ENCODE data around the gene BEND7.
"Not testable (repeated sequence)": the region's sequence is repeated elsewhere in the genome, so short reads cannot be mapped to it uniquely, and the experiment has no call there.

Gene BEND7

GRCh38 chr10:13473986-13474385, 54.8 kb downstream of the BEND7 start:
- no peak for DNase-seq

- DNase-seq = no peak
Measured at GRCh38 chr10:13472359-13472758, 56.5 kb downstream of the BEND7 start.

DNA sequence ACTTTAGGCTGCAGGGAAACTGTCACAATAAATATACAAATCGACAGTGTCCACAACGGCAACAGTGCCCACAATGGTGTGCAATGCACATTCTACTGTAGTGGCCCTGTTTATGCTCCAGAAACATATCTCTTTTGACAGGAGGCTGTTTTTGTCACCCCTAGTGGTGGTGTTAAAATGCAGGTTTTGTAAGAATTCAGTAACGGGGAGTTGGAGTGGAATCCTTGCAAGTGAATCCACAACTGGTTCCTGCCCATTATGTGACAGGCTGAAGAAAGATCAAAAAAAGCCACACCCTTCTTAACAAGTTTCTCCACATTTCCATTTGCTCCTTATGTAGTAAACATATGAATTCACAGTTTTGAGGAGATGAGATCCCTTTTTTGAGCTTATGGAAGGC, 58.5 kb downstream of the BEND7 start:
- DNase-seq = no peak

GRCh38 chr10:13462551-13462950, 66.3 kb downstream of the BEND7 start:
- DNase-seq = no peak

DNA sequence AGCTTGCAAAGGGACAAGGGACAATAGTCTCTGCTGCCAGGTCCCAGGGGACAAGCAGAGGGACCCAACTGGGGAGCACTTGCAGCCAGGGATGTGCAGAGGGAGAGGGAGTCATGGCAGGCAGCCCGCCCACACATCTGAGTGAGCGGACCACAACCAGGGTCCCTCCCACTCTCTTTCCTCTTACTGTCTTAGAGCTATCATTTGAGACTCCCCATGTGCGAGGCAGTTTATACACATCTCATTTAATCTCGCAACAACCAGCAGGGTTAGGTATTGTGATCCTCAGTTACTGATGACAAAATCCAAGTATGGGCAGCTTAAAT, 70.2 kb downstream of the BEND7 start:
- no peak for DNase-seq

DNA sequence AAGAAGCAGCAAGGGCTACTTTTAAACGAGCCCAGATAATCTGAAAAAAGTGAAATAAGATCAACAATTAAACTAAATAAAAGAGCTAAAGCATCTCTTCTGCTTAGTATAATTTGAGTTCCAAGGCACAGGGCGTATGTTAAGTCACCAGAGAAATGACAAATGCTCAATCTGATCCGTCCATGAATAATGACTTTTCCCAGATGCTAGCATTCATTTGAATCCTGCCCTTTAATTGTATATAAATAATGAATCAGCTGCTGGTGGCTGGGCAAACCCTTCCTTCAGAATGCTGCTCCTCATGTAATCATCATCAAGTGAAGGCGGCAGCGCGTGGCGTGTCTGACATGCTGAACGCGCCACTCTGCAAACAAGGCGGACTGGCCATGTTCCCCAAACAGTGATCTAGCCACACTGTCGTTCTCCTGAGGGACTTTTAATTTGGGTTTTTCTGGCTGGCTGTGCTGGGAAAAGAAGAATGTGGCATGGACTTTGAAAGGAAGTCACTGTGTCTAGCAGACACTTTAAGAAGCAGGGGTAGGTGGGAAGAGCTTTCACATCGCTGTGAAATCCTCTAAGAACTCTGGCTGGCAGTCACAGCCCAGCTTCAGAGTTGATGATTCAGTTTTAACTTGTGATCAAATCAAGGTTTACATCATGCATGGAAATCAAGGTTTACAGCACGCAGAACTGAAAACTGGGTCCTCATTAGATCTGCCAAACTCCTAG, 70.7 kb downstream of the BEND7 start:
- DNase-seq = no peak

DNA sequence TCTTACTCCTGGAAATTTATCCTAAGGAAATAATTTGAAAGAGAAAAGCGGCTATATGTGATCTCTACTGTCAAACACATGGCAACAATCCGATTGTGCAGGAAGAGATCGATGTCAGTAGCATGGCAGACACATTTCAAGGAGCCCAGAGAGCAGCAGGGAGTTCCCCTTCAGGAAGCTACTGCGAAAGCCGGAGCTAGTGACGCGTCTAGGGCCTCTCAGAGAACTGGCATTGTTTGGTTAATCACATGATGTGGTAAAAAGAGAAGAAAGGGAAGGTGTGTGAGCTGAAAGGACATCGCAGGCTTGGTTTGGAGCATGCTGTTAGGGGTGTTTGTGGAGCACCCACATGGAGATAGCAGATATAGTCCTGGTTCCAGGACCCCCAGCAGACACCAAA, 74.9 kb downstream of the BEND7 start:
- DNase-seq = no peak

DNA sequence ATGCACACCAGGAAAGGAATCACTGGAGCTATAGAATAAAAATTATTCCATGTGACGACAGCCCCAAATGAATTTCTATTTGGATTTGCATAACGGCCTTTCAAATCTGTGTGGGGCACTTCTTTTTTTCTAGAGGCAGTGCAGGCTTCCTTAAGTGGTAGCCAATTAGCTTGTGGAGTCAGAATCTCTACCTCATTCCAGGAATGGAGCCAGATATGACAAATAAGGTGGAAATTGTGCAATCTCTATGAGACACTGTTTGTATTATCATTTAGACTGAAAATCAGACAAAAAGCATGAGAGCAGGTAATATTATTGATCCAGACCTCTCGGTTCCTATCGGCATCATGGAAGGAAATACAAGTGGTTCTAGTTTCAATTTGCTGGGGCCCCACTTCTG, 78.7 kb downstream of the BEND7 start:
- DNase-seq = no peak

GRCh38 chr10:13449296-13449695, 79.5 kb downstream of the BEND7 start:
- DNase-seq = no peak

DNA sequence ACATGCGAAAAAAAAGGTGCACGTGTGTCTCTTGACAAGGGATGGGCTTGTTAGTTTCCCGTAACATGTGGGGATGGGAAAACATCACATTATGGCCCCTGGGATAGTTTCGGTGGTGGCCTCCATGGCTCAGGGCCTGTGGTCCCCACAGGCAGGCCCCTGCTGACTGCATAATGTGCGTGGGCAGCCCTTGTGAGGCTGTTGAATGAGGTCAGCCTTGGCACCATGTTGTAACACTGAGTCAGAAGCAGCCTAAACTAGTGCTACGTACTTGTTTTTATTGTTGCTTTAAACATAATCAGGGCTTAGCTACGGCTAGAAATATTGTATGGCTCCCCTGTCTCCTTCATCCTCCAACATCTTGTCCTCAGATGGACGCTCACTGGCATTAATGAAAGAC, 80.6 kb downstream of the BEND7 start:
- DNase-seq = no peak

- no peak for DNase-seq
Measured at GRCh38 chr10:13445656-13446400, 83.0 kb downstream of the BEND7 start.

DNA sequence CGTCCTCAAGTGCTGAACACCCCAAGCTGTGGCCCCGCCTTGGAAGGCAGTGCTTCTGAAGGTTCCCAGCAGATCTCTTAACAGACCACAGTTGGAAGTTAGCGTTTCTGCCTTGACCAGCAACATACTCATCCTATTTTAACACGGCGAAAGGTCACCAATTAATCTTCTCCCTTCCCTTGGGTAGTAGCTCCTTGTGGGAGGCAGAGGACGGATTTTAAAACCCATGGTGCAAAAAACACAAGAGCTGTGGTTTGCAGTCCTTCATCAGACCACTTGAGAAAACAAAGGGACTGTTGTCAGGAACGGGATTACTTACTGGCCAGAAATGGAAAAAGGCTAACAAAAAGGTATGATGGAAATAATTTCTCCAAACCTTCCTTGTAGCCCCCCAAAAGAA, 87.3 kb downstream of the BEND7 start:
- no peak for DNase-seq

GRCh38 chr10:13440185-13441061, 88.4 kb downstream of the BEND7 start:
- no peak for DNase-seq

- DNase-seq = no peak
Measured at GRCh38 chr10:13439313-13440184, 89.3 kb downstream of the BEND7 start.

- DNase-seq = no peak
Measured at GRCh38 chr10:13437026-13437555, 91.7 kb downstream of the BEND7 start.

DNA sequence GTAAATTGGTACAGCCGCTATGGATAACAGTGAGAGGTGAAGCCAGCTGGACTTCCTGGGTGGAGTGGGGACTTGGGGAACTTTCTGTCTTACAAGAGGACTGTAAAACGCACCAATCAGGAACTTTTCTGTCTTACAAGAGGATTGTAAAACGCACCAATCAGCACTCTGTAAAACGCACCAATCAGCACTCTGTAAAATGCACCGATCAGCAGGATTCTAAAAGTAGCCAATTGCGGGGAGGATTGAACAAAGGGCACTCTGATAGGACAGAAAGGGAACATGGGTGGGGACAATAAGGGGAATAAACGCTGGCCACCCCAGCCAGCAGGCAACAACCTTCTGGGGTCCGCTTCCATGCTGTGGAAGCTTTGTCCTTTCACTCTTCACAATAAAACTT, 100.9 kb downstream of the BEND7 start:
- DNase-seq = not testable (repeated sequence)

DNA sequence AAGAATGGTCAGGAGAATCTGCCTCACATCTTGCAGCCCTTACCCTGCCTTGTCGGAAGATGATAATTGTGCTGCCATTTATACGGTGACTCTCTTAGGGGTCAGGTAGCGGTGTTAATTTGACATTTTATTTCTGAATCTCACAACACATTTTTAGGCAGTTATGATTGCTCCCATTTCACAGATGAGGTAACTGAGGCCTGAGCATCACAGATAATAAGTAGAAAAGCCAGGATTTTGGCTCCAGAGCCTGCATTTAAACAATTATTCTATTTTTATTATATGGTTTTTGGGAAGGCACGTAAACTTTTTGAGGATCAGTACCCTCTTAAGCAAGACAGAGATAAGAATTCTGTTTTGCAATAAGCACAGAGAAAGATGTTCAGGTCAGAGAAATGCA, 103.4 kb downstream of the BEND7 start:
- DNase-seq = no peak

DNA sequence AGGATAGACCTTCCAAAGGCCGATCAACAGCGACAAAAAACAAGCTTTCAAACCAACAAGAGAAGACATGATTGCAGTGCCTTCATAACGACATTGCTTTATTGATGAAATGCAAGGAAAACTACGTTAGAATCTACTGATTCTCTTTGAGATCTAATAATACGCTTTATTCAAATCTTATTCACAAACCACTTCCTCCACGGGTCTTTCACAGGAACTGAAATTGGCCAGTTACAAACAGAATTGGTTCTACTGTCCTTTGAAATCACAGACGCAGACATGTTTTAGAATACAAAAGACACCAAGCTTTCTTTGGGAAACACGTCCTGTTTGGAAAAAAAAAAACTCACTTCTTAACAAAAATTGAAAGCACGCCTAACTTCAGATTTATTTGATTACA, 106.0 kb downstream of the BEND7 start:
- no peak for DNase-seq

DNA sequence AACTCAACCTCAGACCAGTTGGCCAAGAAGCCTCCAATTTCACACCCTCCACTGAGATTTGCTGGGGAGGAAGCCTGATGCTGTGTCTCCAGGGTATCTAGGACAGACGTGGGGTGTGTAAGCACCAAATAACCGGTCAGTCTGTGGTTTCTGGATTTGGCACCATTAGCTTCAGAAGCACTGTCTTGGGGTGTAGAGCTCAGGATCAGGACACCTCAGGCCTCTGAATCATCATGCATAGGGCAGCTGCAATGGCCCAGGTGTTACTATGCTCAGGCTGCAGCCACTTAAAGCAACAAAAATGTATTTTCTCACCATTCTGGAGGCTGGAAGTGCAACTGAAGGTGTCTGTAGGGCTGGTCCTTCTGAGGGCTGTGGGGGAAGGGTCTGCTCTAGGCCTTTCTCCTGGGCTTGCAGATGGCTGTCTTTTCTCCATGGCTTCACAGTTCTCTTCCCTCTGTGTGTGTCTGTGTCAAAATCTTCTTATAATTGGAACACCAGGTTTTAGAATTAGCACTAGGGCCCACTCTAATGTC, 107.4 kb downstream of the BEND7 start:
- no peak for DNase-seq

- no peak for DNase-seq
Measured at GRCh38 chr10:13420532-13421307, 108.1 kb downstream of the BEND7 start.

DNA sequence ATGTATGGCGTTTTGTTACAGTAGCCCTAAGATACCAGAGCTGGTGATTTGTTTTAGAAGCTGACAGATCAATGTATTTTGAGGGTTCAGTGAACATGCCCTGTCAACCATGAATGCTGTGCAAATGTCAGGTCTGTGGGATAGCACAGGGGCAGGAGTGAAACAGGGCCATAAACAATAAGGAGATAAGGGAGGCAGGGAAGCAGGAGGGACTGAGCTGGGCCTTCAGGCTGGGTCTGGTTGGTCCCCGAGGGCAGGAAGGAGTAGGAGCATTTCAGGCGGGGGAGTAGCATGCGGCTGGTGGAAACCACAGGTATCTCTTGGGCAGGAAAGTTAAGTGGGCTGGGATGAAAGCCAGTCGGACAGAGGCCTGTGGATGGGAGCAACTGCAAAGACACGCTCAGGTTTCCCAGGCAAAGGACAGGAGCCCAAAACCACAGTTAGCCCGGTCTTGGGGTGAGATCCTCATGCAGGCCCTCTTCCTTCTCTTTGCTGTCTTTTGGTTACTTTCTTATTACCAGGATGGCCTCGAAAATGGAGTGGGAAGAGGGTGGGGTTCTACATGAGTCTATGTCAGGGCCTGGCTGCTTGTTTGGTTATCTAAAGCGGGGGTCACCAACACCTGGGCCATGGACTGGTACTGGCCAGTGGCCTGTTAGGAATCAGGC, 111.2 kb downstream of the BEND7 start:
- DNase-seq = no peak
